Activated CD8-positive, alpha-beta T cell treated with anti-CD3 and anti-CD28 coated beads for 36 hours (primary cell): ENCODE data around the gene USF2. TPM values are rescaled to one million over a fixed set of nuclear protein-coding genes. Genes with fewer than 3 reads are reported as not detected.

Experiments used
- ATAC-seq: fragments of 200-7000 bp; cut with Tn5 transposase; one replicate; pipeline ENCODE4 v1.10.0; 2021; ENCODE audit warnings: mild to moderate bottlenecking, moderate library complexity
- CTCF ChIA-PET: fragments of 350-600 bp; sonication (Branson Sonifier 250); formaldehyde crosslinking; loops from one replicate; lab custom pipeline; 2021; ENCODE audit warnings: antibody characterized with exemption; lab: Charles Lee
- POLR2A ChIA-PET: fragments of 350-600 bp; sonication (Branson Sonifier 250); formaldehyde crosslinking; loops from one replicate; lab custom pipeline; 2021; ENCODE audit warnings: antibody characterized with exemption; lab: Charles Lee
- DNase-seq: peaks from one replicate; pipeline ENCODE4 v3.0.0-alpha.2; 2020
- H3K27ac Mint-ChIP-seq: one replicate; pipeline ENCODE4 v1.8.0; 2021; ENCODE audit warnings: mild to moderate bottlenecking, mixed read lengths
- H3K27me3 Mint-ChIP-seq: one replicate; pipeline ENCODE4 v1.8.0; 2021; ENCODE audit warnings: mixed read lengths
- H3K36me3 Mint-ChIP-seq: one replicate; pipeline ENCODE4 v1.8.0; 2021; ENCODE audit warnings: low read depth, mixed read lengths
- H3K4me1 Mint-ChIP-seq: one replicate; pipeline ENCODE4 v1.8.0; 2021; ENCODE audit warnings: low read depth, mixed read lengths
- H3K4me3 Mint-ChIP-seq: one replicate; pipeline ENCODE4 v1.8.0; 2021; ENCODE audit warnings: mild to moderate bottlenecking, moderate library complexity, mixed read lengths
- H3K9me3 Mint-ChIP-seq: one replicate; pipeline ENCODE4 v1.8.0; 2021; ENCODE audit warnings: mixed read lengths
- CTCF ChIP-seq: fragments of 200-600 bp; IDR thresholded peaks from one replicate; pipeline ENCODE4 v1.8.0; 2022; ENCODE audit warnings: antibody characterized with exemption, mild to moderate bottlenecking
- intact Hi-C: fragments of 100-400 bp; cut with micrococcal nuclease; formaldehyde crosslinking; loops from one replicate; pipeline ENCODE4 v1.10.0; 2022
- total RNA-seq, 2 experiments: library from RNA; stranded (reverse); gene quantifications; one replicate each; pipeline ENCODE4 v1.2.3, GENCODE V29; 2021

Gene USF2
- total RNA-seq, 2 experiments from 2014 or later: 111 to 115 TPM

- POLR2A ChIA-PET: interaction anchor here (0.5 to 2.3 kb wide), 6 partner anchors 9 to 116 kb away, joined by 3 to 7 read pairs (median 3); no protein-coding TSS in a partner anchor
- CTCF ChIA-PET: no interaction called here
- DNase-seq: no peak
- peaks cover 33% of the 10 kb centered on the region for H3K4me1 Mint-ChIP-seq
- H3K27ac Mint-ChIP-seq: peak overlapping the region; percentile 57
- H3K9me3 Mint-ChIP-seq: no peaks in the 10 kb centered on the region
- TF ChIP-seq CTCF: no peak
- H3K4me3 Mint-ChIP-seq: no peak overlapping the region
- no peaks in the 10 kb centered on the region for H3K27me3 Mint-ChIP-seq
- intact Hi-C loops: loop anchor here (10.0 kb wide), 1 partner anchor 117 kb away; the partner anchor contains the start of gene FXYD7
- peaks cover 7% of the 10 kb centered on the region for H3K36me3 Mint-ChIP-seq
- ATAC-seq: no peak
These were observed 7.2 kb upstream of the USF2 start for GRCh38 chr19:35261356-35262100.

DNA sequence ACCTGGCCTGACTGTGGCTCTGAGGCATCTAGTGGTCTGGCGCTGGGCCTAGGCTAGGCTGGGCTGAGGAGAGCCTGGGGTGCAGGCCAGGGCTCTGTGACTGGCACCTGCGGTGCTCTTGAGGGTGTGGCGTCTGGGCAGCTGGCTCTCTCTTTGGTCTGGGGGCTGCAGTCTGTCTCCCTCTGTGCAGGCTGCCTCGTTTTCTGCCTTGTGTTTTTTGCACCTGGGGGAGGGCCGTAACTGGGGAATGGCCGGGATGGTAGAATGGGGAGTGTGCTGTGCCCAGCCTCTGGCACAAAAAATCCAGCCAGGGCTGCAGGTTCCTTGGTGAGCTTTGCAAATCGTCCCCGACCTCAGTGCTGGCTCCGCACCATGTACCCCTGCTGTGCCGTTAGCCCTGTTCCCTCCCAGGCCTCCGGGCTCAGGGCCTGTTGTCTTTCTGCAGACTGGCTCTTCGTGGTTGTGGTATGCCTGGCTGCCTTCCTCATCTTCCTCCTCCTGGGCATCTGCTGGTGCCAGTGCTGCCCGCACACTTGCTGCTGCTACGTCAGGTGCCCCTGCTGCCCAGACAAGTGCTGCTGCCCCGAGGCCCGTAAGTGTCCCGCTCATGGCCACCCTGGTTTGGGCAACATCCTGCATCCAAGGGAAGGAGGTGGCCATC, 6.5 kb upstream of the USF2 start:
- ChIA-PET POLR2A (interaction anchor here (0.5 to 2.3 kb wide), 6 partner anchors 9 to 117 kb away, joined by 3 to 7 read pairs (median 3); no protein-coding TSS in a partner anchor), CTCF (no interaction called here)
- peaks cover 7% of the 10 kb centered on the region for H3K36me3 Mint-ChIP-seq
- no peak for TF ChIP-seq CTCF
- no peak for DNase-seq
- H3K27ac Mint-ChIP-seq: peak overlapping the region; percentile 15
- no peaks in the 10 kb centered on the region for H3K9me3 Mint-ChIP-seq
- H3K4me1 Mint-ChIP-seq: peaks cover 31% of the 10 kb centered on the region
- intact Hi-C loops: loop anchor here (10.0 kb wide), 1 partner anchor 117 kb away; the partner anchor contains the start of gene FXYD7
- ATAC-seq: no peak
- H3K4me3 Mint-ChIP-seq: no peak overlapping the region
- no peaks in the 10 kb centered on the region for H3K27me3 Mint-ChIP-seq

DNA sequence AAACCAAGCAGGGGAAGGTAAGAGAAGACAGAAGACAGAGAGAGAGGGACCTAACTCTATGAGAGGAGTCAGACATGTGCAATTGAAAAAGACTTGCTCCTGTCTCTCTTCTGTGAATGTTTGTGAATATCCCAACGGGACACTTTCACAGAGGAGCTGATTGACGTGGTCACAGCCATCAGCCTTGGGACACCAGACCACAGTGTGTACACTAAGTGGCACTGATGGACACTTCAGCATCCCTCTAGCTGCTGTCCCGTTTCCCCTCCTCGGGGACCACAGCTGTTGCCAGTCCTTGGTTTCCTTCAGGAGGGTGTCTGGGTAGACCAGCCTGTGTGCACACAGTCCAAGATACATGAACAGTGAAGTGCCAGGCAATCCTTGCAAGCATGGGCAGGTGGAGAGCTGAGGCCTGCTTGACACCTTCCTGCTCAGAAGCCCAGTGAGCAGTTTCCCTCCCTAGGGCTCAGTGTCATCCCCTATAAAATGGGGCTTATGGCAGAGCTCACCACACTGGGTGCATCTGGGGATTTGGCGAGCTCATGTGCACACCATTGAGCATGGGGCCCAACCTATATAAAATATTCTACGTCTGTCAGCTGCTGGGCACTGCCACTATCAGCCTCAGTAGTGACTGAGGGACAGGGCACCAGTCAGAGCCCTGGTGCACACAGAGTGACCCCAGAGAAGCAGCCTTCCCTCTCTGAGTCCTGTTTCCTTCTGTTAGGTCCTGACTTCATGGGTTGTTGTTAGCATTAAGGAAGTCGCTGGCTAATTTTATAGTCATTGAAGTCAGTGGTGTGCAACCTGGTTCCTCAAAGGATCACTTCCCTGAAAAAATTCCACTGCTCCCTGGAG, 4.3 kb upstream of the USF2 start:
- Mint-ChIP-seq H3K36me3 (peaks cover 11% of the 10 kb centered on the region), H3K27ac (peak overlapping the region; percentile 74), H3K9me3 (no peaks in the 10 kb centered on the region), H3K4me1 (peaks cover 21% of the 10 kb centered on the region), H3K27me3 (no peaks in the 10 kb centered on the region), H3K4me3 (no peak overlapping the region)
- intact Hi-C loops: loop anchor here (10.0 kb wide), 1 partner anchor 120 kb away; the partner anchor contains the start of gene FXYD7
- DNase-seq: no peak
- POLR2A ChIA-PET: interaction anchor here (0.9 to 2.9 kb wide), 7 partner anchors 9 to 125 kb away, joined by 3 to 11 read pairs (median 3); no protein-coding TSS in a partner anchor
- ATAC-seq: no peak
- CTCF ChIA-PET: interaction anchor here (0.9 to 1.5 kb wide), 4 partner anchors 9 to 129 kb away, joined by 3 to 6 read pairs (median 3); partner anchors contain the start of gene LGI4
- no peak for TF ChIP-seq CTCF

DNA sequence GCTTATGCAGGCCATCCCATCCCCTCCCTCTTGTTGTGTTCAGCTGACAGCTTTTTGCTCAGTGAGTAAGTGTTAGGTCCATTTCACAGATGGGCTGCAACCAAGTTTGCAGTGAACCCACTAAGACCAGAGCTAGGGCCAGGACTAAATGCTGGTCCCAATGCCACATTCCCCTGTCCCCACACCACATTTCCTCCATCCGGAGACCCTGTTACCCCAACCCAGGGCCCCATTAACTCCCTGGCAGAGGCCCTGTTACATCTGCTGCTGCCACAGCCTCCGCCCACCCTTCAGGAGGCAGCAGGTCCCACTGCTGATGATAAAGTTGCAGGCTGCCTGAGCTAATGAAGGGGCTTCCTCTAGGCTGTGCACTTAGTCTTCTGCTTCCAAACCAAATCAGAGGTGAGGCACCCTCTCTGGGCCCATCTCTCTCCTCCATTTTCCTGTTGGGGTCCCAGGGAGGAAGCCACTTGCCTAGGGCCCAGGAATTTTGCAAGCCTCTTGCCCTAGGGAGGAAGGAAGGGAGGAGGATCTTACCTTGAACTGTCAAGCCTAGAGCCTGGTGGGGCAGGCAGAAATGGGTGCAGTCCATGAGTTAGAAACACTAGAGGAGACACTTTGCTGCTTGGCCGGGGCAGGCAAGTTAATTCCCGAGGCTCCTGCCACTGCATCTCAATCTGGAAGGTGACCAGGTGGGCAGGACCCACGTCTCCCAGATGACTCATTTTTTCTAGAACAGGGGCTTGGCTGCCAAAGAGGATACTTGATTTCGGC, 3.4 kb upstream of the USF2 start:
- Mint-ChIP-seq H3K27me3 (no peaks in the 10 kb centered on the region), H3K4me1 (peaks cover 22% of the 10 kb centered on the region), H3K36me3 (peaks cover 11% of the 10 kb centered on the region), H3K4me3 (peak overlapping the region; percentile 92), H3K27ac (peak overlapping the region; percentile 59), H3K9me3 (no peaks in the 10 kb centered on the region)
- DNase-seq (no peak), ATAC-seq (no peak)
- TF ChIP-seq CTCF: no peak
- intact Hi-C loops: loop anchor here (10.0 kb wide), 1 partner anchor 121 kb away; the partner anchor contains the start of gene FXYD7
- POLR2A ChIA-PET: interaction anchor here (0.8 to 2.9 kb wide), 9 partner anchors 10 to 124 kb away, joined by 3 to 11 read pairs (median 5); partner anchors contain the start of gene FXYD5
- CTCF ChIA-PET: interaction anchor here (1.3 to 1.5 kb wide), 4 partner anchors 10 to 130 kb away, joined by 3 to 6 read pairs (median 3); partner anchors contain the start of gene LGI4
